NT2/D1 (cell line): ENCODE data around the gene GRK5.

ENCODE experiments used
- SUZ12 ChIP-seq: IDR thresholded peaks from 2 replicates; pipeline ENCODE4 v1.6.1; 2011; ENCODE audit not compliant: insufficient read length, insufficient read depth; ENCODE audit errors: extremely low read depth
- YY1 ChIP-seq: IDR thresholded peaks from 2 replicates; pipeline ENCODE4 v1.6.1; 2011; ENCODE audit not compliant: insufficient read length, insufficient read depth
- ZNF274 ChIP-seq: IDR thresholded peaks from 2 replicates; pipeline ENCODE4 v1.6.1; 2011; ENCODE audit warnings: mild to moderate bottlenecking, low read depth, low read length

DNA sequence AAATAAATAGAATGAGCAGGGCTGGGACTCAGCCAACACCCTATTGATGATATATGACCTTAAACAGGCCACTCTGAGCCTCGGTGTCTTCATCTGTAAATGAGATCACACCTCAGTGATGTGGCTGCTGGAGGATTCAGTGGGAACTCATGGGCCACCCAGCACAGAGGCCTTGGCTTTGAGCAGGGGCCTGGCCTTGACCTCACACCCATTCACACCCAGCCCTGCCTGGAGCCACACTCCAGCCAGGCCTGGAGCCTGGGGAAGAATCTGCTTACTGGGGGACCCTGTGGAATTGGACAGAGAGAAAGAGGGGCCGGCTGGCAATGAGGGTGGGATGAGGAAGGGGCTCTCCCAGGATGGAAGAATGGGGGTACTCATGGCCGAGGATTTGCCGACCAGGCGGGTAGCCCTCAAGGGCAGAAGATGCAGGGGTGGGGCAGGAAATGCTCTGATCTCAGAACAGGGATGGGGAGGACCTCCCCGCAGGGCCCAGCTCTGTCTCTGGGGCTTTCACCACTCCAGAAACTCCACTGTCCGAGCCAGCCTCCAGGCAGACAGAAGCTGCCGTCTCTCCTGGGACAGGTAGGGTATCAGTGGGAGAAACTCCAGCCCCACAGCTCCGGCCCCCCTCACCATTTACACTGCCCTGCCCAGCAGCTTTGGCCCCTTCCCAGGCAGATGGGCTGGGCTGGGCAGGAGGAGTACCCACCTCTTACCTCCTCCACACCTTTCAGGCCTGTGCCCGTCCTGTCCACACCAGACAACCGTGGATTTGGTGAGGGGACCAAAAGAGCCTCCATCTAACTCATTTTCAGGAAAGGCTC is 253.2 kb downstream of the GRK5 start:
- no peak for TF ChIP-seq SUZ12
- TF ChIP-seq YY1, result no peak
- no peak for TF ChIP-seq ZNF274
